ENCODE results near the gene TBC1D3B.

The TBC1D3B gene

DNA sequence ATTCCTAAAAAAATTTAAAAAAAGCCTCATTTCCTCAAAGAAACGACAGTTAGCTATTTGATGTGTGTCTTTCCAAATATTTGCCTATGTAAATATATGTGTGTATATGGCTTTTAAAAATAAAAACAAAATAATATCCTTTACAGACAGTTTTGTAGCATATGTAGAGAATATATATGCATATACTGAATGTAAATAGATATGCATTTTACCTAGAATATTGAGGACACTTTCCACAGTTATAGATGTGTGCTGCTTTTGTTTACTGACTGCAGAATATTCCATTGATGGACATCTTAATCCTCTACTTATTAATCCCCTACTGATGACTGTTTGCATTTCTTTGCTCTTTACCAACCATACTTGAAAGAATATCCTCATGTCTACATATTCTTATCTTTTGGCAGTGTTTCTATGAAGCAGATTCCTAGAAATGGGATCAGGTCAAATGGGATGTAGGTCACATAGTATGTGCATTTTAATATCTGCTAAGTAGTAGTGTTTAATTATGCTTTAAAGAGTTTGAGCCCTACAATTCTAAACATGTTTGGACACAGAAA is 16.9 kb upstream of the TBC1D3B start:
- TF ChIP-seq, protein P1, sequence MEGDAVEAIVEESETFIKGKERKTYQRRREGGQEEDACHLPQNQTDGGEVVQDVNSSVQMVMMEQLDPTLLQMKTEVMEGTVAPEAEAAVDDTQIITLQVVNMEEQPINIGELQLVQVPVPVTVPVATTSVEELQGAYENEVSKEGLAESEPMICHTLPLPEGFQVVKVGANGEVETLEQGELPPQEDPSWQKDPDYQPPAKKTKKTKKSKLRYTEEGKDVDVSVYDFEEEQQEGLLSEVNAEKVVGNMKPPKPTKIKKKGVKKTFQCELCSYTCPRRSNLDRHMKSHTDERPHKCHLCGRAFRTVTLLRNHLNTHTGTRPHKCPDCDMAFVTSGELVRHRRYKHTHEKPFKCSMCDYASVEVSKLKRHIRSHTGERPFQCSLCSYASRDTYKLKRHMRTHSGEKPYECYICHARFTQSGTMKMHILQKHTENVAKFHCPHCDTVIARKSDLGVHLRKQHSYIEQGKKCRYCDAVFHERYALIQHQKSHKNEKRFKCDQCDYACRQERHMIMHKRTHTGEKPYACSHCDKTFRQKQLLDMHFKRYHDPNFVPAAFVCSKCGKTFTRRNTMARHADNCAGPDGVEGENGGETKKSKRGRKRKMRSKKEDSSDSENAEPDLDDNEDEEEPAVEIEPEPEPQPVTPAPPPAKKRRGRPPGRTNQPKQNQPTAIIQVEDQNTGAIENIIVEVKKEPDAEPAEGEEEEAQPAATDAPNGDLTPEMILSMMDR (IDR thresholded peaks at IDR 0.05) = no peak

DNA sequence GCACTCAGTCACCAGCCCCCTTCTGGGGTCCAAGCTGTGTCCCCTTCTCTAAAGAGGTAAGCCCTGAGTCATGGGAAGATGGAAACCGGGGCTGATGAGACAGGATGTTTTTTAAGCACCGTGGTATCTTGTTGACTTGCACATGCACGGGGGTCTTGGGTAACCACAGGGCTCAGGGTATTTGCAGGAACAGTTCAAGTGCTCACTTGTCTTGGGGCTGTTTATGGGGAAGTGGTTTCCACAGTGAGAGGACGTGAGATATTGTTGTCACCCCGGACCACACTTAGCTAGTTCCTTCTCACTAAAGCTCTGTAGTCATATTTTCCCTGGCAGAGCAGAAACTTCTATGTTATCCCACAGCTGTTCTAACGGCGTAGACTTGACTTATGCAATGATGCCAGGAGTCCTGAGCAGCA is 12.5 kb upstream of the TBC1D3B start:
- TF ChIP-seq, protein P1 (IDR thresholded peaks at IDR 0.05) = no peak

DNA sequence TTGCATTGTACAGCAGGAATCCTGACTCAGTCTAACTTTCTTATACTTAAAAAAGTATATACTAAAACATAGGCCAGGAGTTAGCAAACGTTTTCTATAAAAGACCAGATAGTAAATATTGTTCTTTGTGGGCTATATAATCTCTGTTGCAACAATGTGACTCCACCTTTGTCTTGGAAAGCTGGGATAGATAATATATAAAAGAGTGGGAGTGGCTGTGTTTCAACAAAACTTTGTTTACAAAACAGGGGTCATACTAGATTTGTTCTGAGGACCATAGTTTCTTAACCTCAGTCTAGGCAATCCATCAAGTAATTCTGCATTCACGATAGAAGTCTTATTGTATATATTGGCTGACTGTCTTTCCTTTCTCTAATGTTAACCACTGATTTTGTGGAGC is 9.0 kb upstream of the TBC1D3B start:
- TF ChIP-seq, protein P1 (IDR thresholded peaks at IDR 0.05) = no peak

DNA sequence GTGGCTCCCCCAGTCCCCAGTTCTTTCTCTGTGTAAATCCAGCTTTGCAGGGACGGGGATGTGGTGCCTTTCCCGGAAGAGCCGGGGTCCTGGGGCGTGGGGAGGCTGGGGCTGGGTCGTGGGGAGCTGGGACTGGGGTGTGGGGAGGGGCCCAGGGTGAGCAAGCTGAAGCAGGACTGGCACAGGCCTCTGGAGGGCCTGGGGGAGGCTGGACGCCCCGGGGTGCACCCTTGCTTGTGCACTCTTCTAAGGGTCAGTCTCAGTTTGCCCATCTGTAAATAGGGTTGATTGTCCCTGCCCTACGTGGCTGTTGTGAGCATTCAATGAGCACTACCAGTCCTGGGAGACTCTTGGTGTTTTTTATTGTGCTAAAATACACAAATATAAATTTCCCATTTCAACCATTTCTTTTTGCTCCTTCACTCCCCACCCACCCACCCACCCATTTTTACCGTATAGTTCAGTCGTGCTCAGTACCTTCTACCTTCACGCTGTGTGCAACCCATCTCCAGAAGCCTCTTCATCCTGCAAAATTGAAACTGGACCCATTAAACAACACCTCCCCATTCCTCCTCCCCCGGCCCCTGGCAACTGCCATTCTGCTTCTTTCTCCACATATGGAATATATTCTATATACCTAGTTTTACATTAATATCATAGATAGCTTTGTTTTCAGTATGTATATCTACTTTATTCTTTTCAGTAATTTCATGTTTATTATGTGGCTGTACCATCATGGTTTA is 7.8 kb upstream of the TBC1D3B start:
- TF ChIP-seq, protein P1 (IDR thresholded peaks at IDR 0.05) = no peak

DNA sequence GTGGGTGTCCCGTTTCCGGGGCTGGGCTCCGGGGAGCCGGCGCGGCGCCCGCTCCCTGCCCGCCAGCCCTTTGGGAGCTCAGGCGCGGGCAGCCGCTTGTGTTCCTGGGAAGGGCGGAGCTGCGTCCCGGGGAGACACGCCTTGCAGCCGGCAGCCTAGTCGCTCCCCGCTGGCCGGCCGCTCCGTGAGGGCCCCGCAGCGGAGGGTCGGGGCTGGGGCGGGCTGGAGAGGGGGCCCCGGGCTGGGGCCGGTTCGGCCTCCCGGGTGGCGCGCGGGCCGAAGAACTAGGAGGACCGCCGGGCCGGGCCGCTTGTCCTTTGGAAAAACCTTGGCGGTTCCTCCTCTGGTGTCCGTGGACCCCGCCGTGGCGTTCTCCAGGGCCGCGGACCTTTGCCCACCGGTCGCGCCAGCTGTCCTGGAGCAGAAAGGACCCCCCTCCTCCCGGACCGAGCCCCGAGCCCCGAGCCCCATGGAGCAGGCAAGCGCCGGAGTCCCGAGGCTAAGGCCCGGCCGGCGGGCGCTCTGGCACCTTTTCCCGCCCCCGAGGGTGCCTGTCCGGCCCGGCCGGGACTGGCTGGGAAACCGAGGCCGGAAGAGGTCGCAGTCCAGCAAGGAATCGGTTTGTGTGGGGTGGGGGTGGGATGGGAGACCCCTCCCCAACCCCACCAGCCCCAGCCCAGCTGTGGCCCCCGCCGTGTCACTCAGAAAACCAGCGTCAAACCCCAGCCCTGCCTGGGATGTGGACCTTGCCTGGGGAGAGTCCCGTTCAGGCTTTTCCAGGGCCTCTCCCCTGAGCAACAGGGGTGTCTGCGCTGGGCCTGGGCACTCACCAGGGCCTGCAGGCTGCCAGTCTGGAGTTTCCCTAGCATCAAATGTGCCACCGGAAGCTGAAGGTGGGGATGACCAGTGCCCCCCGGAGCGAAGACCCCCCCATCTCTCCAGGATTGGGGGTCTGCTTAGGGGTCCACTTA is 6.8 kb upstream of the TBC1D3B start:
- TF ChIP-seq, protein P1 (IDR thresholded peaks at IDR 0.05) = no peak

DNA sequence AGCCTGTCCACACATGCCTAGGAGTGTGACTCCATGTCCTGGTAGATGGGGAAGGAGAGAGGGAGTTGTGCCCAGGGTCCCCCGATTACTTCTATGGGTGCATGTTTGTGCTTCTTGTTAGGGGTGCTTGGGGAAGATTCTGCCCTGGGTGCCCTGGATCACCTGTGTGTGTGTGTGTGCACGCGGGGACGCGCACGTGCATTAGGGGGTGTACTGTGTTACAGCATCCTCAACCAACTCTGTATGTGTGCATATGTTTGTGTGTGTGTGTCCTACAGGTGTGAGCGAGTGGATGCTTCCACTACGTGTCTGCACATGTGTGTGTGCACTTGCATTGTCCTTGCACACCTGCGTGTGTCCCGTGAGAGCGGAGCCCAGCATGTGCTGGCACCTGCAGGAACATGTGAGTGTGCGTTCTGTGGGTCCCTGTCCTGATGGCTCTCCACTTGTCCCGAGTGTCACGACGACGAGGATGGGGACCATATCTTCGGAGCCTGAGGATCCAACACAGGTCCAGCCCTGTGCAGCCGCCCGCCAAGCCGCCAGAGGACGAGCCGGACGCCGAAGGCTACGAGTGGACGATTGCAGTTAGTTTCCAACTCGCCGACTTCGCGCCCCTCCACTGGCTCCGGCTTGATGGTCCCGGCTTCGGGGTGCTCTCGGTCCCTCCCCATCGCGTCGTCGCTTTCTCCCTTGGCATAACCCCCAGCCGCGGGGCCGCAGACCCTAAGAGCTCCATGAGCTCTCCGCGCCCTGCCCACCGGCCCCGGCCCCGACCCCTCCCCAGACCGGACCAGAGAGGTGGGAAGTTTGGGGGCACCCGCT is 6.0 kb upstream of the TBC1D3B start:
- TF ChIP-seq, protein P1 (IDR thresholded peaks at IDR 0.05) = no peak

Measured in LNCAP (cell line).